DND-41 (cell line): ENCODE results near the gene RANBP9.
A peak's percentile ranks its signal among the peaks of the same experiment; 100 is the strongest.

Source experiments
- ATAC-seq: fragments of 200-7000 bp; cut with Tn5 transposase; 3 replicates; pipeline ENCODE4 v1.9.1; 2021; ENCODE audit warnings: low read depth; ENCODE audit not compliant: insufficient read depth
- DNase-seq: peaks from one replicate; pipeline ENCODE4 v3.0.0-alpha.2; 2020
- H2AFZ ChIP-seq: 2 replicates; pipeline ENCODE4 v1.6.0; 2012; ENCODE audit warnings: low read depth, low read length
- H3K27ac ChIP-seq: 2 replicates; pipeline ENCODE4 v1.5.1; 2012; ENCODE audit warnings: low read length, inconsistent platforms
- H3K27me3 ChIP-seq: fragments of 200-600 bp; sonication (generic); 2 replicates; pipeline ENCODE4 v1.6.0; 2012; ENCODE audit warnings: low read length, mild to moderate bottlenecking, inconsistent platforms; ENCODE audit not compliant: insufficient read depth, poor library complexity
- H3K36me3 ChIP-seq: 2 replicates; pipeline ENCODE4 v1.5.1; 2012; ENCODE audit warnings: low read length, inconsistent platforms; ENCODE audit not compliant: insufficient read depth
- H3K4me1 ChIP-seq: 2 replicates; pipeline ENCODE4 v1.5.1; 2012; ENCODE audit warnings: mild to moderate bottlenecking, low read length; ENCODE audit not compliant: insufficient read depth
- H3K4me2 ChIP-seq: 2 replicates; pipeline ENCODE4 v1.6.0; 2012; ENCODE audit warnings: mild to moderate bottlenecking, moderate library complexity, low read length, inconsistent platforms; ENCODE audit not compliant: insufficient read depth
- H3K4me3 ChIP-seq, 2 experiments: fragments of 200-600 bp in 1 of 2; shearing (Covaris generic) in 1 of 2; 2 replicates each; pipeline ENCODE4 v1.5.1; 2012 to 2016; ENCODE audit warnings: inconsistent platforms in 2 of 2, low read length in 2 of 2, mild to moderate bottlenecking in 2 of 2, low read depth in 1 of 2, moderate library complexity in 1 of 2
- H3K79me2 ChIP-seq: 2 replicates; pipeline ENCODE4 v1.6.0; 2012; ENCODE audit warnings: low read length, inconsistent platforms; ENCODE audit not compliant: insufficient read depth
- H3K9ac ChIP-seq: 2 replicates; pipeline ENCODE4 v1.6.0; 2012; ENCODE audit warnings: low read depth, mild to moderate bottlenecking, inconsistent platforms, low read length, moderate library complexity
- H3K9me3 ChIP-seq: 2 replicates; pipeline ENCODE4 v1.5.1; 2012; ENCODE audit warnings: low read length, moderate library complexity, mild to moderate bottlenecking, inconsistent platforms; ENCODE audit not compliant: insufficient read depth, severe bottlenecking
- H4K20me1 ChIP-seq: 2 replicates; pipeline ENCODE4 v1.6.0; 2012; ENCODE audit warnings: low read length; ENCODE audit not compliant: insufficient read depth
- CTCF ChIP-seq: IDR thresholded peaks from 2 replicates; pipeline ENCODE4 v1.5.1; 2012; ENCODE audit warnings: borderline replicate concordance, low read length, moderate library complexity, mild to moderate bottlenecking; ENCODE audit not compliant: poor library complexity, severe bottlenecking; ENCODE audit errors: extremely low read depth
- EZH2 ChIP-seq: IDR thresholded peaks from 3 replicates; pipeline ENCODE4 v1.6.1; 2012; ENCODE audit warnings: borderline replicate concordance, low read depth, mild to moderate bottlenecking, moderate library complexity, low read length, inconsistent platforms; ENCODE audit not compliant: severe bottlenecking

The RANBP9 gene

GRCh38 chr6:13716225-13716954, 4.8 kb upstream of the RANBP9 start:
- H3K9me3 ChIP-seq: peaks cover 2% of the 10 kb centered on the region
- no peaks in the 10 kb centered on the region for H4K20me1 ChIP-seq
- H3K4me2 ChIP-seq: no peak overlapping the region
- no peak overlapping the region for H2AFZ ChIP-seq
- H3K36me3 ChIP-seq: no peaks in the 10 kb centered on the region
- H3K79me2 ChIP-seq: peaks cover 16% of the 10 kb centered on the region
- H3K27me3 ChIP-seq: no peaks in the 10 kb centered on the region
- H3K9ac ChIP-seq: no peak overlapping the region
- TF ChIP-seq EZH2 (no peak), CTCF (no peak)
- peaks cover 25% of the 10 kb centered on the region for H3K4me1 ChIP-seq
- H3K27ac ChIP-seq: no peak overlapping the region
- H3K4me3 ChIP-seq: no peak overlapping the region
- DNase-seq (no peak), ATAC-seq (no peak)

GRCh38 chr6:13715444-13715883, 3.8 kb upstream of the RANBP9 start:
- peaks cover 4% of the 10 kb centered on the region for H4K20me1 ChIP-seq
- ATAC-seq (no peak), DNase-seq (no peak)
- no peak overlapping the region for H3K9ac ChIP-seq
- H2AFZ ChIP-seq: no peak overlapping the region
- H3K9me3 ChIP-seq: peaks cover 2% of the 10 kb centered on the region
- H3K4me1 ChIP-seq: peaks cover 25% of the 10 kb centered on the region
- no peaks in the 10 kb centered on the region for H3K27me3 ChIP-seq
- H3K27ac ChIP-seq: no peak overlapping the region
- H3K4me2 ChIP-seq: no peak overlapping the region
- H3K79me2 ChIP-seq: peaks cover 24% of the 10 kb centered on the region
- no peaks in the 10 kb centered on the region; the same call in 1 of the 2 replicates for H3K36me3 ChIP-seq
- TF ChIP-seq EZH2 (no peak), CTCF (no peak)
- H3K4me3 ChIP-seq: no peak overlapping the region

GRCh38 chr6:13712599-13712898, 914 bp upstream of the RANBP9 start:
- no peak for TF ChIP-seq CTCF
- no peak for TF ChIP-seq EZH2
- Histone ChIP-seq H3K4me2 (peak overlapping the region; percentile 72), H3K27ac (peak overlapping the region; percentile 92), H2AFZ (peak overlapping the region; percentile 77), H3K4me1 (peaks cover 34% of the 10 kb centered on the region), H3K4me3 (peak overlapping the region; percentile 57 to 62), H3K9me3 (no peaks in the 10 kb centered on the region), H3K27me3 (no peaks in the 10 kb centered on the region), H3K9ac (peak overlapping the region; percentile 77), H3K36me3 (no peaks in the 10 kb centered on the region; the same call in 1 of the 2 replicates), H4K20me1 (peaks cover 28% of the 10 kb centered on the region), H3K79me2 (peaks cover 53% of the 10 kb centered on the region)
- ATAC-seq (no peak), DNase-seq (no peak)

- Histone ChIP-seq H3K4me1 (peaks cover 38% of the 10 kb centered on the region), H3K27me3 (no peaks in the 10 kb centered on the region), H3K9ac (peak overlapping the region; percentile 77), H2AFZ (peak overlapping the region; percentile 63), H4K20me1 (peaks cover 39% of the 10 kb centered on the region), H3K4me2 (no peak overlapping the region), H3K27ac (peak overlapping the region; percentile 92; the same call in 1 of the 2 replicates), H3K79me2 (peaks cover 65% of the 10 kb centered on the region), H3K36me3 (no peaks in the 10 kb centered on the region; the same call in 1 of the 2 replicates), H3K9me3 (no peaks in the 10 kb centered on the region), H3K4me3 (peak overlapping the region; percentile 42 to 62; a peak in 3 of 4 replicates)
- ATAC-seq: peak; percentile 29
- TF ChIP-seq CTCF (peak; percentile 46), EZH2 (no peak)
- no peak for DNase-seq
Observed at GRCh38 chr6:13711324-13711732, 307 bp downstream of the RANBP9 start.
